Measurements from ENCODE around the gene OSBPL2.

- TF ChIP-seq POLR2A (IDR thresholded peaks at IDR 0.05) (no peak), CTCF (IDR thresholded peaks at IDR 0.05) (no peak), EP300 (IDR thresholded peaks at IDR 0.05) (no peak), POLR2AphosphoS5 (IDR thresholded peaks at IDR 0.05) (no peak)
Measured at GRCh38 chr20:62287129-62287528, 48.8 kb downstream of the OSBPL2 start.
